Activated T-helper 1 cell treated with anti-CD3 and anti-CD28 coated beads, Interleukin-12 subunit alpha, Interleukin-12 subunit beta, Interleukin-2, Interleukin-4 antibody, amounts not matched to agents 30 ng/mL and 10 ng/mL and 1 ng/mL, durations not matched to agents 14 hours and 24 hours and 36 hours (primary cell): Measurements from ENCODE around the gene TMED5. TPM values are rescaled to one million over a fixed set of nuclear protein-coding genes. Genes with fewer than 3 reads are reported as not detected.
A peak's percentile ranks its signal among the peaks of the same experiment; 100 is the strongest.
"Not testable (repeated sequence)": the region's sequence is repeated elsewhere in the genome, so short reads cannot be mapped to it uniquely, and the experiment has no call there.

Source experiments
- DNase-seq: peaks from one replicate; pipeline ENCODE4 v3.0.0; 2021; ENCODE audit warnings: low spot score
- H3K27ac Mint-ChIP-seq: one replicate; pipeline ENCODE4 v1.8.0; 2021; ENCODE audit warnings: mild to moderate bottlenecking, mixed read lengths
- H3K27me3 Mint-ChIP-seq: one replicate; pipeline ENCODE4 v1.8.0; 2022; ENCODE audit warnings: mild to moderate bottlenecking, moderate library complexity, mixed read lengths; ENCODE audit not compliant: insufficient read depth
- H3K36me3 Mint-ChIP-seq: one replicate; pipeline ENCODE4 v1.8.0; 2021; ENCODE audit warnings: low read depth, mixed read lengths
- H3K4me1 Mint-ChIP-seq: one replicate; pipeline ENCODE4 v1.8.0; 2021; ENCODE audit warnings: low read depth, mixed read lengths
- H3K4me3 Mint-ChIP-seq: one replicate; pipeline ENCODE4 v1.8.0; 2021; ENCODE audit warnings: mild to moderate bottlenecking, moderate library complexity, mixed read lengths
- H3K9me3 Mint-ChIP-seq: one replicate; pipeline ENCODE4 v1.8.0; 2021; ENCODE audit warnings: mixed read lengths
- intact Hi-C: fragments of 100-400 bp; cut with micrococcal nuclease; formaldehyde crosslinking; loops from one replicate; pipeline ENCODE4 v1.15.1; 2024
- total RNA-seq: library from RNA; stranded (reverse); gene quantifications from 2 replicates; pipeline ENCODE4 v1.2.3, GENCODE V29; 2022

Gene TMED5
- total RNA-seq, 1 donor from 2014 or later, result 48.7 TPM

GRCh38 chr1:93196591-93196990, 16.4 kb upstream of the TMED5 start:
- no peak for DNase-seq

GRCh38 chr1:93194231-93194990, 14.2 kb upstream of the TMED5 start:
- H3K4me1 Mint-ChIP-seq, result peaks cover 29% of the 10 kb centered on the region
- no peak overlapping the region for H3K27ac Mint-ChIP-seq
- DNase-seq, result no peak
- intact Hi-C loops, result no loop called here
- H3K4me3 Mint-ChIP-seq, result no peak overlapping the region
- no peaks in the 10 kb centered on the region for H3K27me3 Mint-ChIP-seq
- H3K36me3 Mint-ChIP-seq, result peaks cover 33% of the 10 kb centered on the region
- no peaks in the 10 kb centered on the region for H3K9me3 Mint-ChIP-seq

More at GRCh38 chr1:93196591-93196990, 16.4 kb upstream of the TMED5 start:
- Mint-ChIP-seq H3K36me3 (peaks cover 29% of the 10 kb centered on the region), H3K4me3 (no peak overlapping the region), H3K4me1 (peaks cover 13% of the 10 kb centered on the region), H3K27me3 (no peaks in the 10 kb centered on the region), H3K9me3 (no peaks in the 10 kb centered on the region), H3K27ac (no peak overlapping the region)
- intact Hi-C loops, result no loop called here

- peak overlapping the region; percentile 34 for H3K27ac Mint-ChIP-seq
- H3K9me3 Mint-ChIP-seq, result no peaks in the 10 kb centered on the region
- H3K36me3 Mint-ChIP-seq, result peaks cover 31% of the 10 kb centered on the region
- H3K27me3 Mint-ChIP-seq, result no peaks in the 10 kb centered on the region
- intact Hi-C loops, result no loop called here
- no peak overlapping the region for H3K4me3 Mint-ChIP-seq
- peaks cover 21% of the 10 kb centered on the region for H3K4me1 Mint-ChIP-seq
- no peak for DNase-seq
Observed at GRCh38 chr1:93190432-93190831, 10.2 kb upstream of the TMED5 start.

GRCh38 chr1:93186667-93187066, 6.5 kb upstream of the TMED5 start:
- no peak for DNase-seq
- H3K27ac Mint-ChIP-seq, result no peak overlapping the region
- intact Hi-C loops, result loop anchor here (10.0 kb wide), 2 partner anchors 602 to 702 kb away; partner anchors contain the start of gene GFI1
- peaks cover 28% of the 10 kb centered on the region for H3K36me3 Mint-ChIP-seq
- H3K4me1 Mint-ChIP-seq, result peaks cover 48% of the 10 kb centered on the region
- no peaks in the 10 kb centered on the region for H3K27me3 Mint-ChIP-seq
- no peaks in the 10 kb centered on the region for H3K9me3 Mint-ChIP-seq
- H3K4me3 Mint-ChIP-seq, result no peak overlapping the region

GRCh38 chr1:93180723-93181613, 755 bp upstream of the TMED5 start, which contains the start of gene CCDC18:
Gene CCDC18, plus strand, starts transcription at chr1:93180724. Its CDS starts 2,638 bp downstream, at chr1:93183362.
- DNase-seq, result peak; percentile 10
- Mint-ChIP-seq H3K4me1 (peaks cover 59% of the 10 kb centered on the region), H3K27me3 (no peaks in the 10 kb centered on the region), H3K27ac (peak within 1 kb of the TSS; percentile 96), H3K9me3 (peaks cover 3% of the 10 kb centered on the region), H3K36me3 (peaks cover 21% of the 10 kb centered on the region), H3K4me3 (peak within 1 kb of the TSS; percentile 93)
- intact Hi-C loops, result loop anchor here (1.0 to 10.0 kb wide), 12 partner anchors 10 to 697 kb away; partner anchors contain the start of genes GFI1, MTF2 and RPL5

GRCh38 chr1:93178418-93178817, 1.8 kb downstream of the TMED5 start:
- peaks cover 55% of the 10 kb centered on the region for H3K4me1 Mint-ChIP-seq
- H3K27me3 Mint-ChIP-seq, result no peaks in the 10 kb centered on the region
- DNase-seq, result no peak

GRCh38 chr1:93177991-93178390, 2.2 kb downstream of the TMED5 start:
- DNase-seq, result no peak
- H3K9me3 Mint-ChIP-seq, result peaks cover 3% of the 10 kb centered on the region
- peaks cover 56% of the 10 kb centered on the region for H3K4me1 Mint-ChIP-seq
- peak overlapping the region; percentile 64 for H3K27ac Mint-ChIP-seq
- H3K27me3 Mint-ChIP-seq, result no peaks in the 10 kb centered on the region
- H3K4me3 Mint-ChIP-seq, result peak overlapping the region; percentile 93
- intact Hi-C loops, result no loop called here
- peaks cover 23% of the 10 kb centered on the region for H3K36me3 Mint-ChIP-seq

More at GRCh38 chr1:93178418-93178817, 1.8 kb downstream of the TMED5 start:
- Mint-ChIP-seq H3K36me3 (peaks cover 20% of the 10 kb centered on the region), H3K4me3 (peak overlapping the region; percentile 93), H3K9me3 (peaks cover 3% of the 10 kb centered on the region), H3K27ac (peak overlapping the region; percentile 64)
- intact Hi-C loops, result no loop called here

GRCh38 chr1:93174638-93175037, 5.6 kb downstream of the TMED5 start:
- H3K9me3 Mint-ChIP-seq, H3K27ac Mint-ChIP-seq, DNase-seq, intact Hi-C loops, H3K4me3 Mint-ChIP-seq, H3K27me3 Mint-ChIP-seq: not testable (repeated sequence)
- H3K4me1 Mint-ChIP-seq, result peaks cover 61% of the 10 kb centered on the region
- peaks cover 38% of the 10 kb centered on the region for H3K36me3 Mint-ChIP-seq

- peaks cover 58% of the 10 kb centered on the region for H3K4me1 Mint-ChIP-seq
- H3K27ac Mint-ChIP-seq, result no peak overlapping the region
- intact Hi-C loops, result no loop called here
- peaks cover 43% of the 10 kb centered on the region for H3K36me3 Mint-ChIP-seq
- peaks cover 10% of the 10 kb centered on the region for H3K9me3 Mint-ChIP-seq
- H3K27me3 Mint-ChIP-seq, result no peaks in the 10 kb centered on the region
- DNase-seq, result no peak
- H3K4me3 Mint-ChIP-seq, result peak overlapping the region; percentile 19
Observed at GRCh38 chr1:93172778-93173177, 7.4 kb downstream of the TMED5 start.

GRCh38 chr1:93171549-93172034, 8.6 kb downstream of the TMED5 start:
- no peak for DNase-seq
- H3K27ac Mint-ChIP-seq, result peak overlapping the region; percentile 67
- no peaks in the 10 kb centered on the region for H3K27me3 Mint-ChIP-seq
- H3K4me1 Mint-ChIP-seq, result peaks cover 57% of the 10 kb centered on the region
- H3K9me3 Mint-ChIP-seq, result peaks cover 17% of the 10 kb centered on the region
- H3K4me3 Mint-ChIP-seq, result peak overlapping the region; percentile 81
- intact Hi-C loops, result loop anchor here (1.0 kb wide), 1 partner anchor 8 kb away; no protein-coding TSS in a partner anchor
- peaks cover 52% of the 10 kb centered on the region for H3K36me3 Mint-ChIP-seq

- peaks cover 57% of the 10 kb centered on the region for H3K36me3 Mint-ChIP-seq
- H3K27me3 Mint-ChIP-seq, intact Hi-C loops, H3K4me3 Mint-ChIP-seq, DNase-seq, H3K27ac Mint-ChIP-seq: not testable (repeated sequence)
- H3K4me1 Mint-ChIP-seq, result peaks cover 56% of the 10 kb centered on the region
- H3K9me3 Mint-ChIP-seq, result peaks cover 20% of the 10 kb centered on the region
Observed at GRCh38 chr1:93170141-93170678, 10.0 kb downstream of the TMED5 start.

GRCh38 chr1:93167006-93167405, 13.2 kb downstream of the TMED5 start:
- intact Hi-C loops, result no loop called here
- H3K9me3 Mint-ChIP-seq, result peaks cover 20% of the 10 kb centered on the region
- no peak overlapping the region for H3K27ac Mint-ChIP-seq
- DNase-seq, result no peak
- H3K4me1 Mint-ChIP-seq, result peaks cover 47% of the 10 kb centered on the region
- no peaks in the 10 kb centered on the region for H3K27me3 Mint-ChIP-seq
- no peak overlapping the region for H3K4me3 Mint-ChIP-seq
- peaks cover 55% of the 10 kb centered on the region for H3K36me3 Mint-ChIP-seq
